Natural killer cell treated with Interleukin-12 subunit alpha and Interleukin-12 subunit beta and Interleukin-15 and Interleukin-18, amount 100 ng/mL, for 72 hours (primary cell): ENCODE measurements around the gene MAP6D1. TPM values are rescaled to one million over a fixed set of nuclear protein-coding genes. Genes with fewer than 3 reads are reported as not detected.

Experiments used
- ATAC-seq, 2 donors: fragments of 150-1000 bp; cut with Tn5 transposase in 1 of 2; sonication (Bioruptor Pico), chemical (Tn5 transposase) in 1 of 2; 2 replicates each; pipeline ENCODE4 v1.10.0; 2021
- DNase-seq: peaks from one replicate; pipeline ENCODE4 v3.0.0; 2022; ENCODE audit warnings: low spot score
- H3K27ac Mint-ChIP-seq, 2 donors: 1 replicate in 1 of 2; 2 replicates in 1 of 2; pipeline ENCODE4 v1.8.0; 2022; ENCODE audit warnings: mixed read lengths in 2 of 2, mild to moderate bottlenecking in 1 of 2, moderate library complexity in 1 of 2
- H3K27me3 Mint-ChIP-seq, 2 donors: 1 replicate in 1 of 2; 2 replicates in 1 of 2; pipeline ENCODE4 v1.8.0; 2022; ENCODE audit warnings: mixed read lengths in 2 of 2
- H3K36me3 Mint-ChIP-seq: one replicate; pipeline ENCODE4 v1.8.0; 2022; ENCODE audit warnings: mixed read lengths
- H3K4me1 Mint-ChIP-seq, 2 donors: 1 replicate in 1 of 2; 2 replicates in 1 of 2; pipeline ENCODE4 v1.8.0; 2022; ENCODE audit warnings: low read depth in 2 of 2, mixed read lengths in 2 of 2, mild to moderate bottlenecking in 1 of 2
- H3K4me3 Mint-ChIP-seq: one replicate; pipeline ENCODE4 v1.8.0; 2022; ENCODE audit warnings: mixed read lengths
- H3K9me3 Mint-ChIP-seq: 2 replicates; pipeline ENCODE4 v1.8.0; 2022; ENCODE audit warnings: mixed read lengths
- total RNA-seq, 2 donors: library from RNA; stranded (reverse); gene quantifications; one replicate each; pipeline ENCODE4 v1.2.3, GENCODE V29; 2022

MAP6D1 gene
- total RNA-seq, 2 donors from 2014 or later, result 2.3 to 2.6 TPM

DNA sequence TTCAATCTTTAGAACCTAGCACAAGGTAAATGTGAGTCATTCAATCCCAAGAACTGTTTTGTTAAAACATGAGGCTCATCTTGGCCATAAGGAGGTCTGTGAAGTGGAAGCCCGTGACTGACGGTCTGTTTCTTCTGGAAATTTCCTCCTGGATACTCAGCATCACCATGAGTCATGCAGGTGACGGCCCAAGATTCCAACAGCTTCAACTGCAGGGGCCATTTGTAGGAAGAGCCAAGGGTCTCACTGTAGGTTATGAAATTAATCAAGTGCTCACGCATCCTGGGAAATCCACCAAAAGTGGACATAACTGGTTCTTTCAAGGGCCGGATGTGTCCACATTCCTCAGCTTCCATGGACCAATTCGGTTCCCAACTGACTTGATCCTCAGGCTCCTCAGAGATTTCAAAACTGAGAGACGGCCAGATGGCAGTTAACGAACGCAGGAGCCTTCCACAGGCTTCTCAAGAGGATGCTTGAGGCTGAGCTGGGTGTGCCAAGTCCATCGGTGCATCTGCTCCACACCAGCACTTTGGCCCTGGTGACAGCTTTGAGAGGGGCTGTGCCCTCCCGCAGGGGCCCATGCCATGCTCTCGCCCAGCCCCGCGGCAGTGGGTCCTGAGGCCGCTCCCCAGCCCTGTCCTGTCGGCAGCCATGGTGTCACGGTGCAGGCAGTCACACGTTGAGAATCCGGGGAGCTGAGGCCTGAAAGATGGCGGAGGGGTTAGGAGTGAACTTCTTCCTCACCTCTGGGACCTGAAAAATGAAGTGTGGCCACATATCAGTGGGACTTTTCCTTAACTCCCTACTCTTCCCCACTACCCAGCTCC, 8.5 kb downstream of the MAP6D1 start:
- DNase-seq, result no peak
- Mint-ChIP-seq H3K4me1 (peaks cover 0 to 7% of the 10 kb centered on the region in 2 donors), H3K36me3 (no peaks in the 10 kb centered on the region), H3K4me3 (no peak overlapping the region), H3K27me3 (no peaks in the 10 kb centered on the region), H3K9me3 (no peaks in the 10 kb centered on the region), H3K27ac (no peak overlapping the region)
- no peak for ATAC-seq

DNA sequence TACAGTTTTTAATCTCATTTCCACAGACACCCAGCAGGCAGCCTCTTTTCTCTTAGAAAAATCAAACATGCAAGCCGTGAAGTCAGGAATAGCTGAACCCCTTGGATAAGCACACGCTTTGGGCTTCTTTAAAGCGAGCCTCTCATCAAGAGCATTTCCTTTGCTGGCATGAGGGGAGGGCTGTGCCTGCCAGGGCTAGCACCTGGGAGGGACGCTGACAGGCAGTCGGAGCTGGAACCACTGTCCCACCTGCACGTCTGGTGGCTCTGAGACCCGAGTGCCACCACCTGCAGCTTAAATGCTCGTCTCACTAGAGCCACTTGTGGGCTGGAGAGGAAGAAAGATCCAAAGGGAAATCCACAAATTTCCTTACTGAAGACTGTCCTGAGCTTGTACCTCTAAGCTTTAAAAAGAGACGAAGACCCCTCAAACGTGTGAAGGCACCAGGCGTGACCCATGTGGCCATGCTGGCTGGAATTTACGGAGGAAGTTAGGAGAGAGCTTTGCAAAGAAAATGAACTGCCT, 9.4 kb downstream of the MAP6D1 start:
- Mint-ChIP-seq H3K9me3 (no peaks in the 10 kb centered on the region), H3K27ac (no peak overlapping the region), H3K4me1 (peaks cover 0 to 7% of the 10 kb centered on the region in 2 donors), H3K27me3 (no peaks in the 10 kb centered on the region), H3K4me3 (no peak overlapping the region), H3K36me3 (peaks cover 6% of the 10 kb centered on the region)
- DNase-seq (no peak), ATAC-seq (no peak)

GRCh38 chr3:183815563-183815940, 9.8 kb downstream of the MAP6D1 start:
- DNase-seq, result no peak
- peaks cover 6% of the 10 kb centered on the region for H3K36me3 Mint-ChIP-seq
- no peak overlapping the region for H3K4me3 Mint-ChIP-seq
- no peaks in the 10 kb centered on the region for H3K9me3 Mint-ChIP-seq
- no peaks in the 10 kb centered on the region for H3K27me3 Mint-ChIP-seq
- H3K4me1 Mint-ChIP-seq, result peaks cover 0 to 7% of the 10 kb centered on the region in 2 donors
- no peak overlapping the region for H3K27ac Mint-ChIP-seq
- no peak for ATAC-seq

- no peak overlapping the region for H3K27ac Mint-ChIP-seq
- H3K9me3 Mint-ChIP-seq, result no peaks in the 10 kb centered on the region
- no peaks in the 10 kb centered on the region for H3K27me3 Mint-ChIP-seq
- ATAC-seq (no peak), DNase-seq (no peak)
- no peak overlapping the region for H3K4me3 Mint-ChIP-seq
- peaks cover 11% of the 10 kb centered on the region for H3K36me3 Mint-ChIP-seq
- H3K4me1 Mint-ChIP-seq, result peaks cover 0 to 7% of the 10 kb centered on the region in 2 donors
These were observed 11.1 kb downstream of the MAP6D1 start for GRCh38 chr3:183814240-183814639.

GRCh38 chr3:183812761-183813445, 12.5 kb downstream of the MAP6D1 start:
- ATAC-seq (no peak), DNase-seq (no peak)
- Mint-ChIP-seq H3K27ac (no peak overlapping the region), H3K9me3 (no peaks in the 10 kb centered on the region), H3K4me3 (no peak overlapping the region), H3K27me3 (no peaks in the 10 kb centered on the region), H3K36me3 (peaks cover 16% of the 10 kb centered on the region), H3K4me1 (peaks cover 0 to 7% of the 10 kb centered on the region in 2 donors)

DNA sequence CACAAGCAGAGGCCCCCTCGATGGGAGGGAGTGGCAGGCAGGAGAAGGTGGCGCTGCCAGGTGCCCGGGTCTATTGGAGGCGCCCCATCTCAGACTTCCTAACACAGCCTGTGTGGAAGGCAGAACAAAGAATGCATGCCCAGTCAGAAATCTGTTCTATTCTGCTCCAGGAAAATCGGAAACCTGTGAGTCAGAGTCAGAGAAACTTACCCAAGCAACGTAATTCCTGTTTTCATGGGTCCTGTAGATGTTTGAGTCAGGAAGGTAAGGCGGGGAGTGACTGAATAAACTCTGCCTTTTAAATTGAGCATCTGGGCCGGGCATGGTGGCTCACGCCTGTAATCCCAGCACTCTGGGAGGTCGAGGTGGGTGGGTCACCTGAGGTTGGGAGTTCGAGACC, 13.7 kb downstream of the MAP6D1 start:
- Mint-ChIP-seq H3K4me3 (no peak overlapping the region), H3K36me3 (peaks cover 25% of the 10 kb centered on the region), H3K27ac (no peak overlapping the region), H3K9me3 (no peaks in the 10 kb centered on the region), H3K27me3 (no peaks in the 10 kb centered on the region), H3K4me1 (peaks cover 0 to 7% of the 10 kb centered on the region in 2 donors)
- ATAC-seq (no peak), DNase-seq (no peak)

DNA sequence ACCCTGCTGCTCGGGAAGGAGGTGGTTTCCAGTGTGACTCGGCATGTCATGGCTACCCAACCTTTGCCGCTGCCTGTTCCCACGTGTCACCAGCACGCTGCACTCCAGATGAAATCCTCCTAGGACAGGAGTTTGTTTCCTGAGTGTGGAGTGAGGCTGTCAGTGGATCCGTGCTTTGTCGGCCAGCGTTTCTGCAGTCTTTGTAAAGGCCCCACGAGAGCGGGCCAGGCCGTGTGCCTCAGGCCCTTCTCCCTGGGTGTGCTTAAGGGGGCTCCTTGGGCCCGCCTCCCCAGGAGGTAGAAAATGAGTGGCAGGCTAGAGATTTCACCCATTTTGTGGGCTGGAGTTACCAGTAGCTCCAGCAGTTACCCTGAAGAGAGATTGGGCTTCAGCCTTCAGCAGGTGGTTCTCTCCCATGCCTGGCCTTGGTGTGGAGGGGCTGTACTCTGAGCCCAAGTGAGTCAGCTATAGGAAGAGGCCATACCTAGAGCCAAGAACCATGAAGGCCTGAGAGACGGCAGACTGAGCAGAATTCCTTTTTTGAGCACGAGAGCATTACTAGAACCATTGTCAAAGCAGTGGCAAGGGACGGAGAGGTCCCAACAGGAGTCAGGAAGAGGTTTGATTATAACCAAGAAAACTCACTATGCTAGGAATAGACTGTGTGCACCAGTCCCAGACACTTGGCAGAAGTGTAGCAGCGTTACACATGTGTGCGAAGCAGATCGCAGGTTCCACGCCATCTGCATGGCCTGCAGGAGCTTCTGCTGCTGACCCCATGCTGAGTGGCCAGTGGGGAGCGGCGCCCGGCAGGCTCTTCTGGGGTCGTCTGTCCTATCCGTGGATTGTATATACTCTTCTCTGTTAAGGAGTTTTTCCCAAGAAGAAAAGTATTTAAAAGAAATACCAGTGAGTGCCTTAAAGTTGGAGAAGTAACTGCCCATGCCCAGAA, 14.5 kb downstream of the MAP6D1 start:
- Mint-ChIP-seq H3K9me3 (no peaks in the 10 kb centered on the region), H3K27me3 (no peaks in the 10 kb centered on the region), H3K4me1 (peaks cover 0 to 3% of the 10 kb centered on the region in 2 donors), H3K4me3 (no peak overlapping the region), H3K36me3 (peaks cover 27% of the 10 kb centered on the region), H3K27ac (peak overlapping the region in 1 of 2 donors; percentile 21)
- DNase-seq (no peak), ATAC-seq (no peak)

- H3K27ac Mint-ChIP-seq, result no peak overlapping the region
- no peaks in the 10 kb centered on the region for H3K9me3 Mint-ChIP-seq
- no peak for ATAC-seq
- H3K4me3 Mint-ChIP-seq, result no peak overlapping the region
- H3K36me3 Mint-ChIP-seq, result peaks cover 27% of the 10 kb centered on the region
- H3K27me3 Mint-ChIP-seq, result no peaks in the 10 kb centered on the region
- no peak for DNase-seq
- H3K4me1 Mint-ChIP-seq, result peaks cover 0 to 1% of the 10 kb centered on the region in 2 donors
These were observed 16.1 kb downstream of the MAP6D1 start for GRCh38 chr3:183809270-183809669.

- ATAC-seq (no peak), DNase-seq (no peak)
- Mint-ChIP-seq H3K4me1 (no peaks in the 10 kb centered on the region), H3K9me3 (no peaks in the 10 kb centered on the region), H3K4me3 (no peak overlapping the region), H3K36me3 (peaks cover 32% of the 10 kb centered on the region), H3K27ac (no peak overlapping the region), H3K27me3 (no peaks in the 10 kb centered on the region)
These were observed 17.0 kb downstream of the MAP6D1 start for GRCh38 chr3:183808355-183808754.

DNA sequence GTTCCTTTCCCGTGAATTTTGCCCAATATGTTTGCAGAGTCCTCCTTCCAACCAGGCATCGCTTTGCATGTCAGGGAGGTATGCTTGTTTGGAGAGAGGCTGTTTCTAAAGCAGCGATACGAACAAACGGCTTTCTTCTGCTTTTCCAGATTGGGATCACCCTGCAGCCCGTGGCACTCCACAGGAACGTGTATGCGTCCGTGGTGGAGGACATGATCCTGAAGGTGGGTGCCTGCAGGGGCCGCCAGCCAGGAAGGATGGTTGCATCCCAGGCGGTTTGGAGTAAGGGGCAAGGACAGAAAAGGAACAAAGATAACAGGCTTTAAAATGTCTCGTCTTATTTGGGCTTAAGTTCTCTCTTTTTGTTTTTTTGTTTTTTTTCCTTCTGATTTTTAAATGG, 17.5 kb downstream of the MAP6D1 start:
- peaks cover 32% of the 10 kb centered on the region for H3K36me3 Mint-ChIP-seq
- no peak for ATAC-seq
- H3K27ac Mint-ChIP-seq, result no peak overlapping the region

DNA sequence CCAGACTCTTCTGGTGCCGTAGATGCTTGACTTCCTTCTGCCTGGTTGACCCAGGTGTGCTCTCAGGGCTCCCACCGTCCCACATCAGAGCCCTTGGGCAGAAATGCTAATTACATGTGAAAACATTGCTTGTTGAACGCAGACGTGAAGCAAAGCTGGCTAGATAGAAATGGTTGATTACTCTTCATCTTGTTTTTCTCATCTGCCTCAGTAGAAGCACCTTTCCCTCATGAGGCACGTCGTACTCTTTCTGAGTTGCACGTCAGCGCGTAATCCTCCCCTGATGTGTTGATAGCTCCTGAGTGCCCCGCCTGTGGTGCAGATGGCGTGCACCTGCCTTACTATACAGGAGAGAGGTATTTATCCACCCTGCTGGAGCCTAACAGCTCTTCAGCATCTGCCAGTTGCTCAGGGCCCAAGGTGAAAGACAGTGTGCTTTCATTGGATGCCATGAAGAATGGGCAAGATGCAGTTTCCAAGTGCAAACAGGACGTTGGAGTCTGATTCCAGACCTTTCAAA, 18.1 kb downstream of the MAP6D1 start:
- ATAC-seq (no peak), DNase-seq (no peak)
- no peaks in the 10 kb centered on the region for H3K27me3 Mint-ChIP-seq
- no peak overlapping the region for H3K4me3 Mint-ChIP-seq
- H3K36me3 Mint-ChIP-seq, result peaks cover 32% of the 10 kb centered on the region
- H3K9me3 Mint-ChIP-seq, result no peaks in the 10 kb centered on the region
- no peaks in the 10 kb centered on the region for H3K4me1 Mint-ChIP-seq
- no peak overlapping the region for H3K27ac Mint-ChIP-seq

More for the DNA sequence above, 17.5 kb downstream of the MAP6D1 start:
- Mint-ChIP-seq H3K9me3 (no peaks in the 10 kb centered on the region), H3K4me3 (no peak overlapping the region), H3K4me1 (no peaks in the 10 kb centered on the region), H3K27me3 (no peaks in the 10 kb centered on the region)
- no peak for DNase-seq

DNA sequence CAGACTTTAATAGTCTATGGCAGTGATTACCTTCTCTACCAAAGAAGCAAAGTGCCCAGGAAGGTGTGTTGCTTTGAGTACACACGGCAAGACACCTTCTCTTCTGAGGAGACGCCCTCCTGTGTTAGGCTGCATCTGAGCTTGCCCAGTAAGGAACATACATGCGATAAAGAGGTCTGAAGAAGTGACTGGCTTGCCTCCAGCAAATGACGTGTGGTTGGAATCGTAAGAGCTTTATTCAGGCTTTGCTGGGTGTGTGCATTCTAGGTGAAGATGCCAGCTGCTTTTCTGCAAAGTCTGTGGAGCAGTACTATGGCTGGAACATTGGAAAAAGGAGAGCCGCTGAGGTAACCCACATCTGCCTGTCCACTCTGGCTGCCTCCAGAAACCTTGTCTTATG, 22.4 kb downstream of the MAP6D1 start:
- Mint-ChIP-seq H3K27me3 (no peaks in the 10 kb centered on the region), H3K4me3 (no peak overlapping the region), H3K9me3 (no peaks in the 10 kb centered on the region), H3K36me3 (peaks cover 27% of the 10 kb centered on the region), H3K4me1 (no peaks in the 10 kb centered on the region), H3K27ac (no peak overlapping the region)
- DNase-seq (no peak), ATAC-seq (no peak)

DNA sequence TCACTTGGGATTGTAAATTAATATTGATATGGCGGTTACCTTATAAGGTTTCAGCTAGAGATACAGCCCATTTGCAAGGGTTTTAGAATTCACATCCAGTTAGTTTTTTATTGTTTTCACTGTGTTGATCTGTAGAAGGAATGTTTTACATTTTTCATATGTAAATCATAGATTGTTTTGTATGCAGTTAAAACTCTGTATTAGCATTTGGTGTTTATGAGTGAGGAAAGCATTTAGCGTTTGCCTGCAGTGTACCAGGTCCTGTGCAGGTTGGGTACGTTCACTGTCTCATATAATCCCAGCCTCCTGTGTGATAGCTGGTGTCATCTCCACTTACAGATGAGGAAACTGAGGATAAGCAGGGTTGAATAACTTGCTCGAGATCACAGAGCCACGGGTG, 23.8 kb downstream of the MAP6D1 start:
- H3K4me1 Mint-ChIP-seq, result no peaks in the 10 kb centered on the region
- no peak overlapping the region for H3K27ac Mint-ChIP-seq
- no peaks in the 10 kb centered on the region for H3K27me3 Mint-ChIP-seq
- no peak for DNase-seq
- no peak for ATAC-seq
- H3K36me3 Mint-ChIP-seq, result peaks cover 17% of the 10 kb centered on the region
- H3K9me3 Mint-ChIP-seq, result no peaks in the 10 kb centered on the region
- H3K4me3 Mint-ChIP-seq, result no peak overlapping the region
